IMR-90 (cell line): Measurements from ENCODE around the gene ESR1. TPM values are rescaled to one million over a fixed set of nuclear protein-coding genes. Genes with fewer than 3 reads are reported as not detected.

Experiments
- ATAC-seq: fragments of 200-7000 bp; cut with Tn5 transposase; 2 replicates; pipeline ENCODE4 v1.9.1; 2020; ENCODE audit warnings: low read depth, mild to moderate bottlenecking, moderate library complexity
- BruUV-seq: library from RNA; stranded (reverse); fragments of 400-500 nt; replicated peaks from 2 replicates; lab custom pipeline; 2021; lab: Mats Ljungman, UMichigan
- CTCF ChIA-PET: fragments of 300-600 bp; formaldehyde crosslinking; extraction: SDS; loops from one replicate; lab custom pipeline; 2021; ENCODE audit warnings: antibody characterized with exemption; lab: Yijun Ruan, JAX
- POLR2A ChIA-PET: fragments of 300-600 bp; sonication (Branson Sonifier 250); formaldehyde crosslinking; loops from one replicate; lab custom pipeline; 2022; ENCODE audit warnings: antibody characterized with exemption; ENCODE audit not compliant: unreplicated experiment; lab: Charles Lee
- DNase-seq: peaks from one replicate; pipeline ENCODE4 v3.0.0; 2013
- H2AFZ ChIP-seq: replicated peaks from 2 replicates; pipeline ENCODE3; 2013; ENCODE audit warnings: low read length, mild to moderate bottlenecking; ENCODE audit not compliant: poor library complexity
- H2AK5ac ChIP-seq: 2 replicates; pipeline ENCODE4 v1.6.1; 2013; ENCODE audit warnings: low read depth, low read length, inconsistent platforms
- H2AK9ac ChIP-seq: replicated peaks from 2 replicates; pipeline ENCODE3; 2013; ENCODE audit warnings: mild to moderate bottlenecking, low read depth, low read length, moderate library complexity; ENCODE audit not compliant: poor library complexity
- H2BK120ac ChIP-seq: 2 replicates; pipeline ENCODE4 v1.6.1; 2013; ENCODE audit warnings: low read depth, low read length, inconsistent platforms
- H2BK15ac ChIP-seq: 3 replicates; pipeline ENCODE4 v1.6.1; 2013; ENCODE audit warnings: low read depth, low read length, inconsistent platforms
- H2BK20ac ChIP-seq: 2 replicates; pipeline ENCODE4 v1.6.1; 2013; ENCODE audit warnings: low read depth, mild to moderate bottlenecking, inconsistent platforms, low read length, moderate library complexity
- H2BK5ac ChIP-seq: 2 replicates; pipeline ENCODE4 v1.6.1; 2013; ENCODE audit warnings: mild to moderate bottlenecking, low read depth, low read length, inconsistent platforms; ENCODE audit not compliant: poor library complexity, severe bottlenecking
- H3K14ac ChIP-seq: replicated peaks from 2 replicates; pipeline ENCODE4 v1.6.1; 2013; ENCODE audit warnings: low read depth, low read length, inconsistent platforms
- H3K18ac ChIP-seq: 2 replicates; pipeline ENCODE4 v1.6.1; 2013; ENCODE audit warnings: low read depth, low read length, control low read depth
- H3K23ac ChIP-seq: 2 replicates; pipeline ENCODE4 v1.6.1; 2013; ENCODE audit warnings: low read depth, low read length, inconsistent platforms
- H3K27ac ChIP-seq: 2 replicates; pipeline ENCODE4 v1.5.1; 2013; ENCODE audit warnings: mild to moderate bottlenecking, control low read depth, low read length; ENCODE audit not compliant: insufficient read depth
- H3K27me3 ChIP-seq: 2 replicates; pipeline ENCODE4 v1.6.1; 2013; ENCODE audit warnings: low read length; ENCODE audit not compliant: control insufficient read depth, insufficient read depth
- H3K36me3 ChIP-seq: 2 replicates; pipeline ENCODE4 v1.6.1; 2013; ENCODE audit warnings: low read length, mixed read lengths; ENCODE audit not compliant: control insufficient read depth, insufficient read depth
- H3K4ac ChIP-seq: 2 replicates; pipeline ENCODE4 v1.6.1; 2013; ENCODE audit warnings: low read depth, low read length, inconsistent platforms
- H3K4me1 ChIP-seq: 2 replicates; pipeline ENCODE4 v1.6.1; 2013; ENCODE audit warnings: low read length, mixed read lengths; ENCODE audit not compliant: control insufficient read depth, insufficient read depth
- H3K4me2 ChIP-seq: 2 replicates; pipeline ENCODE4 v1.6.1; 2013; ENCODE audit warnings: low read depth, mild to moderate bottlenecking, control low read depth, low read length, moderate library complexity
- H3K4me3 ChIP-seq: 2 replicates; pipeline ENCODE4 v1.5.1; 2013; ENCODE audit warnings: low read depth, mild to moderate bottlenecking, control low read depth, low read length, moderate library complexity; ENCODE audit not compliant: insufficient read depth
- H3K56ac ChIP-seq: 2 replicates; pipeline ENCODE4 v1.6.1; 2013; ENCODE audit warnings: low read length, inconsistent platforms; ENCODE audit not compliant: insufficient read depth; ENCODE audit errors: extremely low read depth
- H3K79me1 ChIP-seq, 2 experiments: 2 replicates each; pipeline ENCODE4 v1.6.1; 2013; ENCODE audit warnings: low read length in 2 of 2, inconsistent platforms in 1 of 2, low read depth in 1 of 2
- H3K9ac ChIP-seq: 2 replicates; pipeline ENCODE4 v1.6.1; 2013; ENCODE audit warnings: low read depth, low read length, control low read depth
- H3K9me1 ChIP-seq: 2 replicates; pipeline ENCODE4 v1.6.1; 2013; ENCODE audit warnings: low read length, inconsistent platforms; ENCODE audit not compliant: insufficient read depth
- H3K9me3 ChIP-seq: 2 replicates; pipeline ENCODE4 v1.6.1; 2013; ENCODE audit warnings: low read length; ENCODE audit not compliant: control insufficient read depth, insufficient read depth
- H4K20me1 ChIP-seq: 2 replicates; pipeline ENCODE4 v1.6.1; 2013; ENCODE audit warnings: low read length, inconsistent platforms; ENCODE audit not compliant: insufficient read depth
- H4K5ac ChIP-seq: 2 replicates; pipeline ENCODE4 v1.6.1; 2013; ENCODE audit warnings: mild to moderate bottlenecking, low read depth, low read length, control low read depth
- H4K8ac ChIP-seq, 2 experiments: 2 replicates each; pipeline ENCODE4 v1.6.1; 2013; ENCODE audit warnings: low read depth in 2 of 2, low read length in 2 of 2, control low read depth in 1 of 2, inconsistent platforms in 1 of 2
- H4K91ac ChIP-seq: 2 replicates; pipeline ENCODE4 v1.6.1; 2013; ENCODE audit warnings: low read depth, low read length, inconsistent platforms; ENCODE audit not compliant: insufficient read depth
- CHD1 ChIP-seq: IDR thresholded peaks from 2 replicates; pipeline ENCODE4 v1.6.1; 2012; ENCODE audit warnings: low read depth, low read length, improper control_type of control experiment
- FOS ChIP-seq: fragments of 150-350 bp; IDR thresholded peaks from 2 replicates; pipeline ENCODE4 v1.6.1; 2016; ENCODE audit warnings: low read depth, low read length
- POLR2A ChIP-seq: IDR thresholded peaks from 2 replicates; pipeline ENCODE4 v1.6.1; 2012; ENCODE audit warnings: mild to moderate bottlenecking, low read depth, low read length
- RAD21 ChIP-seq: IDR thresholded peaks from 2 replicates; pipeline ENCODE4 v1.6.1; 2012; ENCODE audit warnings: low read length, improper control_type of control experiment
- RCOR1 ChIP-seq: IDR thresholded peaks from 2 replicates; pipeline ENCODE4 v1.6.1; 2012; ENCODE audit warnings: mild to moderate bottlenecking, low read length, improper control_type of control experiment; ENCODE audit not compliant: insufficient replicate concordance
- WGBS, 2 experiments: methylation state at CpG; one replicate each; pipeline versions ENCODE4 v1.1.5 to v1.1.7; 2013; ENCODE audit warnings: missing lambda C conversion rate in 2 of 2; ENCODE audit not compliant: insufficient read length in 1 of 2; ENCODE audit errors: extremely low coverage in 2 of 2; 5-methylcytosine and 5-hydroxymethylcytosine counted together
- dilution Hi-C: fragments of 300-500 bp; cut with HindIII; formaldehyde crosslinking; loops from one replicate; pipeline ENCODE4 v1.14.3; 2018; ENCODE audit warnings: low sequenced_read_pairs; ENCODE audit not compliant: unreplicated experiment
- in situ Hi-C: fragments of 300-500 bp; cut with MboI; formaldehyde crosslinking; loops from 3 replicates; pipeline ENCODE4 v1.14.3; 2019; ENCODE audit warnings: low sequenced_read_pairs, inconsistent platforms, mixed read lengths
- intact Hi-C: fragments of 100-400 bp; cut with micrococcal nuclease; formaldehyde crosslinking; loops from 2 replicates; pipeline ENCODE4 v1.10.0; 2022
- polyA plus RNA-seq, 3 experiments: library from polyadenylated mRNA; depleted of rRNA; stranded (reverse); fragments of >200 nt; gene quantifications; 2 replicates each; pipeline ENCODE4 v1.2.3, GENCODE V29; 2012; ENCODE audit warnings: low replicate concordance in 1 of 3
- total RNA-seq: library from RNA; depleted of rRNA; stranded (reverse); fragments of >200 nt; gene quantifications from 2 replicates; pipeline ENCODE4 v1.2.3, GENCODE V29; 2012

ESR1 gene
- total and polyA plus RNA-seq, 2 of the 4 experiments (the other 2 are of a cell fraction) = not detected

DNA sequence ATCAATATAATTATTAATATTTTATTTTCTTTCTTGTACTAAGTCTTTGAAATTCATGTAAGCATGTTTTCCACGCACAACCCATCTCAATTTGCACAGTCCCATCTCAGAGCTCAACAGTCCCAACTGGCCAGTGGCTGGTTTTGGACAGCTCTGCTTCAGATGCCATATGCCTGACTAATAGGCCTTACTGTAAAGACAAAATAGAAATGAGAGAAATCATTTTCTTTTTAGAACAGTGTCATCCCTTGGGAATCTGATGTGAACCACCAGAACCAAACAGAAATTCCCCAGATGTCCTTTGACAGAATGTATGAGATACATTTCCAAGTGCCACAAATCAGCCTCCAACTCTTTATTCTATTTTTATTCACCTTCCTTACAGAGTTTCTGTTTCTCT is 338.9 kb downstream of the ESR1 start:
- no peak overlapping the region for H3K18ac ChIP-seq
- dilution Hi-C loops (no loop called here), intact Hi-C loops (no loop called here), in situ Hi-C loops (loop anchor here (25.0 kb wide), 1 partner anchor 709 kb away; no protein-coding TSS in a partner anchor)
- no peak overlapping the region for H3K4me3 ChIP-seq
- H2BK15ac ChIP-seq = no peak overlapping the region
- ChIA-PET CTCF (interaction anchor here (0.6 kb wide), 1 partner anchor 98 kb away, joined by 3 read pairs; no protein-coding TSS in a partner anchor), POLR2A (no interaction called here)
- no peaks in the 10 kb centered on the region for H3K9me3 ChIP-seq
- no peak overlapping the region; the same call in 1 of the 2 replicates for H2BK120ac ChIP-seq
- H3K79me1 ChIP-seq = peaks cover 0 to 4% of the 10 kb centered on the region in 2 experiments; a peak in 1 of 4 replicates
- no peaks in the 10 kb centered on the region for H3K27me3 ChIP-seq
- peak overlapping the region; percentile 59; the same call in 1 of the 2 replicates for H3K4me2 ChIP-seq
- H2BK20ac ChIP-seq = no peak overlapping the region
- TF ChIP-seq RCOR1 = peak; percentile 54
- no peak for TF ChIP-seq POLR2A
- TF ChIP-seq CHD1 = no peak
- no peak for TF ChIP-seq RAD21
- TF ChIP-seq FOS = peak; percentile 42; the same call in 1 of the 2 replicates
- no peak overlapping the region for H3K56ac ChIP-seq
- DNase-seq = peak; percentile 91
- peaks cover 5% of the 10 kb centered on the region; the same call in 1 of the 2 replicates for H4K20me1 ChIP-seq
- no peak overlapping the region for H3K14ac ChIP-seq
- peak; percentile 97 for ATAC-seq
- peaks cover 9% of the 10 kb centered on the region for H3K4me1 ChIP-seq
- H2AFZ ChIP-seq = no peak overlapping the region
- no peak overlapping the region for H3K9ac ChIP-seq
- H3K23ac ChIP-seq = no peak overlapping the region
- no peak overlapping the region for H3K27ac ChIP-seq
- H2AK9ac ChIP-seq = no peak overlapping the region
- BruUV-seq = no TSS peak
- no peak overlapping the region for H2BK5ac ChIP-seq
- no peak overlapping the region for H4K91ac ChIP-seq
- H4K5ac ChIP-seq = no peak overlapping the region
- H3K36me3 ChIP-seq = peaks cover 33% of the 10 kb centered on the region
- H3K4ac ChIP-seq = no peak overlapping the region; the same call in 1 of the 2 replicates
- no peak overlapping the region for H2AK5ac ChIP-seq
- peaks cover 14% of the 10 kb centered on the region for H3K9me1 ChIP-seq
- no CpG with 5 or more reads among the region's 1 CpG for WGBS, 2 experiments
- no peak overlapping the region; a peak in 1 of 4 replicates for H4K8ac ChIP-seq
